Gastrocnemius medialis (tissue), 4 donors: ENCODE measurements around the gene SH3GL3. TPM values are rescaled to one million over a fixed set of nuclear protein-coding genes. Genes with fewer than 3 reads are reported as not detected.

Experiments
- ATAC-seq, 2 donors: fragments of 150-250 bp; one replicate each; pipeline ENCODE4 v1.9.1; 2016
- DNase-seq, 2 donors: peaks; one replicate each; pipeline ENCODE4 v3.0.0-alpha.2; 2019
- H3K27ac ChIP-seq, 4 donors: fragments of 200-600 bp; sonication (generic); 1 replicate in 1 of 4; 2 replicates in 3 of 4; pipeline ENCODE4 v1.5.1; 2016 to 2018; ENCODE audit warnings: mild to moderate bottlenecking in 2 of 4, moderate library complexity in 1 of 4
- H3K27me3 ChIP-seq, 3 donors: fragments of 200-600 bp; sonication (generic) in 2 of 3; 1 replicate in 1 of 3; 2 replicates in 2 of 3; pipeline versions ENCODE4 v1.5.1 to v1.6.0; 2016 to 2019; ENCODE audit warnings: mild to moderate bottlenecking in 1 of 3, moderate library complexity in 1 of 3
- H3K36me3 ChIP-seq, 2 donors: fragments of 200-600 bp; sonication (generic) in 1 of 2; one replicate each; pipeline ENCODE4 v1.5.1; 2017 to 2018
- H3K4me1 ChIP-seq, 2 donors: fragments of 200-600 bp; sonication (generic) in 1 of 2; one replicate each; pipeline ENCODE4 v1.5.1; 2016 to 2017; ENCODE audit warnings: mild to moderate bottlenecking in 2 of 2
- H3K4me3 ChIP-seq, 4 donors: fragments of 200-600 bp; sonication (generic) in 3 of 4; 1 replicate in 1 of 4; 2 replicates in 3 of 4; pipeline ENCODE4 v1.5.1; 2016 to 2019; ENCODE audit warnings: mild to moderate bottlenecking in 2 of 4
- H3K9me3 ChIP-seq, 3 donors: fragments of 200-600 bp; sonication (generic) in 2 of 3; 1 replicate in 1 of 3; 2 replicates in 2 of 3; pipeline ENCODE4 v1.5.1; 2016 to 2019
- POLR2A ChIP-seq, 2 donors: fragments of 450-650 bp; IDR thresholded peaks; one replicate each; pipeline ENCODE4 v1.6.1; 2017; ENCODE audit warnings: antibody characterized with exemption in 2 of 2, mild to moderate bottlenecking in 2 of 2, moderate library complexity in 2 of 2
- in situ Hi-C, 4 donors: fragments of 200-750 bp; cut with MboI; loops; one replicate each; pipeline versions ENCODE4 v1.15.0 to v1.8.0; 2017; ENCODE audit warnings: low sequenced_read_pairs in 4 of 4
- intact Hi-C: fragments of 100-400 bp; cut with DNase I; formaldehyde crosslinking; loops from one replicate; pipeline ENCODE4 v1.15.1; 2023; ENCODE audit warnings: low total_unique reads
- total RNA-seq, 4 donors: library from RNA; depleted of rRNA; stranded (reverse); fragments of >200 nt; gene quantifications; one replicate each; pipeline versions ENCODE4 v1.1.0 to v1.2.3, GENCODE V29; 2016
- TF ChIP-seq, protein P1 (sequence below), 5 experiments: fragments of 450-650 bp in 3 of 5; fragments of 200-600 bp in 2 of 5; sonication (generic) in 2 of 5; IDR thresholded peaks in 4 of 5; conservative IDR thresholded peaks in 1 of 5; 1 replicate in 4 of 5; 2 replicates in 1 of 5; pipeline ENCODE4 v1.5.1; 2016 to 2019; ENCODE audit warnings: antibody characterized with exemption in 5 of 5, mild to moderate bottlenecking in 3 of 5, moderate library complexity in 3 of 5

The SH3GL3 gene
- total RNA-seq, 4 donors from 2014 or later = not detected

- intact Hi-C loops = no loop called here
- Histone ChIP-seq H3K9me3 (no peaks in the 10 kb centered on the region), H3K27me3 (no peaks in the 10 kb centered on the region), H3K27ac (no peak overlapping the region), H3K4me1 (no peaks in the 10 kb centered on the region), H3K36me3 (no peaks in the 10 kb centered on the region), H3K4me3 (no peak overlapping the region)
- TF ChIP-seq POLR2A (IDR thresholded peaks at IDR 0.05) = no peak
- TF ChIP-seq, protein P1, sequence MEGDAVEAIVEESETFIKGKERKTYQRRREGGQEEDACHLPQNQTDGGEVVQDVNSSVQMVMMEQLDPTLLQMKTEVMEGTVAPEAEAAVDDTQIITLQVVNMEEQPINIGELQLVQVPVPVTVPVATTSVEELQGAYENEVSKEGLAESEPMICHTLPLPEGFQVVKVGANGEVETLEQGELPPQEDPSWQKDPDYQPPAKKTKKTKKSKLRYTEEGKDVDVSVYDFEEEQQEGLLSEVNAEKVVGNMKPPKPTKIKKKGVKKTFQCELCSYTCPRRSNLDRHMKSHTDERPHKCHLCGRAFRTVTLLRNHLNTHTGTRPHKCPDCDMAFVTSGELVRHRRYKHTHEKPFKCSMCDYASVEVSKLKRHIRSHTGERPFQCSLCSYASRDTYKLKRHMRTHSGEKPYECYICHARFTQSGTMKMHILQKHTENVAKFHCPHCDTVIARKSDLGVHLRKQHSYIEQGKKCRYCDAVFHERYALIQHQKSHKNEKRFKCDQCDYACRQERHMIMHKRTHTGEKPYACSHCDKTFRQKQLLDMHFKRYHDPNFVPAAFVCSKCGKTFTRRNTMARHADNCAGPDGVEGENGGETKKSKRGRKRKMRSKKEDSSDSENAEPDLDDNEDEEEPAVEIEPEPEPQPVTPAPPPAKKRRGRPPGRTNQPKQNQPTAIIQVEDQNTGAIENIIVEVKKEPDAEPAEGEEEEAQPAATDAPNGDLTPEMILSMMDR (IDR thresholded peaks at IDR 0.05 in 4 of 5, conservative IDR thresholded peaks at IDR 0.05 in 1 of 5) = no peak
- no peak for DNase-seq
- in situ Hi-C loops = no loop called here
- ATAC-seq = no peak
These were observed 62.9 kb downstream of the SH3GL3 start for GRCh38 chr15:83510001-83510400.

GRCh38 chr15:83512459-83512858 lies 65.3 kb downstream of the SH3GL3 start:
- TF ChIP-seq, protein P1 (IDR thresholded peaks at IDR 0.05 in 4 of 5, conservative IDR thresholded peaks at IDR 0.05 in 1 of 5) = no peak
- no peak for TF ChIP-seq POLR2A (IDR thresholded peaks at IDR 0.05)
- Histone ChIP-seq H3K4me3 (no peak overlapping the region), H3K36me3 (no peaks in the 10 kb centered on the region), H3K9me3 (no peaks in the 10 kb centered on the region), H3K27me3 (peaks cover 0 to 3% (median 0%) of the 10 kb centered on the region in 3 donors), H3K27ac (no peak overlapping the region), H3K4me1 (no peaks in the 10 kb centered on the region)
- intact Hi-C loops = no loop called here
- DNase-seq (no peak), ATAC-seq (no peak)
- in situ Hi-C loops = no loop called here

- no peak for TF ChIP-seq POLR2A (IDR thresholded peaks at IDR 0.05)
- TF ChIP-seq, protein P1 (IDR thresholded peaks at IDR 0.05 in 4 of 5, conservative IDR thresholded peaks at IDR 0.05 in 1 of 5) = no peak
- intact Hi-C loops (no loop called here), in situ Hi-C loops (no loop called here)
- no peak for ATAC-seq
- no peaks in the 10 kb centered on the region for H3K36me3 ChIP-seq
- no peaks in the 10 kb centered on the region for H3K9me3 ChIP-seq
- no peak overlapping the region for H3K4me3 ChIP-seq
- no peak overlapping the region for H3K27ac ChIP-seq
- DNase-seq = no peak
- H3K27me3 ChIP-seq = peaks cover 0 to 3% (median 0%) of the 10 kb centered on the region in 3 donors
- no peaks in the 10 kb centered on the region for H3K4me1 ChIP-seq
These were observed 67.4 kb downstream of the SH3GL3 start for GRCh38 chr15:83514584-83514983.

- in situ Hi-C loops = no loop called here
- Histone ChIP-seq H3K27ac (no peak overlapping the region), H3K9me3 (no peaks in the 10 kb centered on the region), H3K36me3 (no peaks in the 10 kb centered on the region), H3K4me3 (no peak overlapping the region), H3K27me3 (peaks cover 0 to 3% (median 0%) of the 10 kb centered on the region in 3 donors), H3K4me1 (no peaks in the 10 kb centered on the region)
- TF ChIP-seq, protein P1 (IDR thresholded peaks at IDR 0.05 in 4 of 5, conservative IDR thresholded peaks at IDR 0.05 in 1 of 5) = no peak
- TF ChIP-seq POLR2A (IDR thresholded peaks at IDR 0.05) = no peak
- DNase-seq (no peak), ATAC-seq (no peak)
- intact Hi-C loops = no loop called here
These were observed 68.0 kb downstream of the SH3GL3 start for GRCh38 chr15:83515164-83515563.

- TF ChIP-seq POLR2A (IDR thresholded peaks at IDR 0.05) = no peak
- TF ChIP-seq, protein P1 (IDR thresholded peaks at IDR 0.05 in 4 of 5, conservative IDR thresholded peaks at IDR 0.05 in 1 of 5) = no peak
- Histone ChIP-seq H3K27me3 (peaks cover 0 to 3% (median 2%) of the 10 kb centered on the region in 3 donors), H3K4me1 (no peaks in the 10 kb centered on the region), H3K4me3 (no peak overlapping the region), H3K27ac (no peak overlapping the region), H3K9me3 (no peaks in the 10 kb centered on the region), H3K36me3 (no peaks in the 10 kb centered on the region)
- intact Hi-C loops = no loop called here
- no peak for DNase-seq
- no peak for ATAC-seq
- in situ Hi-C loops = no loop called here
These were observed 69.8 kb downstream of the SH3GL3 start for GRCh38 chr15:83516935-83517334.
